Stomach (tissue), 4 donors: ENCODE results near the gene NFE2L2.

ENCODE experiments used
- CTCF ChIP-seq, 7 experiments: fragments of 450-650 bp in 4 of 7; fragments of 200-600 bp in 3 of 7; sonication (generic) in 3 of 7; IDR thresholded peaks; one replicate each; pipeline ENCODE4 v1.5.1; 2016 to 2019; ENCODE audit warnings: antibody characterized with exemption in 7 of 7, control low read depth in 2 of 7, mild to moderate bottlenecking in 1 of 7
- EP300 ChIP-seq: sonication (generic); formaldehyde crosslinking; IDR thresholded peaks from one replicate; pipeline ENCODE4 v1.6.1; 2017; ENCODE audit warnings: antibody characterized with exemption
- POLR2A ChIP-seq, 4 donors: fragments of 450-650 bp; IDR thresholded peaks; one replicate each; pipeline ENCODE4 v1.6.1; 2016; ENCODE audit warnings: antibody characterized with exemption in 4 of 4, control low read depth in 2 of 4, mild to moderate bottlenecking in 1 of 4, moderate library complexity in 1 of 4
- POLR2AphosphoS5 ChIP-seq, 3 donors: sonication (generic); formaldehyde crosslinking; IDR thresholded peaks; one replicate each; pipeline ENCODE4 v1.6.1; 2016; ENCODE audit warnings: antibody characterized with exemption in 3 of 3

GRCh38 chr2:177268901-177269300 is 4.4 kb upstream of the NFE2L2 start:
- TF ChIP-seq POLR2AphosphoS5 (IDR thresholded peaks at IDR 0.05): no peak
- no peak for TF ChIP-seq CTCF (IDR thresholded peaks at IDR 0.05)
- no peak for TF ChIP-seq POLR2A (IDR thresholded peaks at IDR 0.05)
- TF ChIP-seq EP300: no peak
